PC-3 (cell line): ENCODE data around the gene OR6C65.

Experiments
- EZH2 ChIP-seq: fragments of 300-600 bp; sonication (generic); IDR thresholded peaks from one replicate; pipeline ENCODE4 v1.6.1; 2017; ENCODE audit warnings: antibody characterized with exemption, mild to moderate bottlenecking, low read length; ENCODE audit not compliant: unreplicated experiment
- EZH2phosphoT487 ChIP-seq: fragments of 300-600 bp; sonication (generic); IDR thresholded peaks from 2 replicates; pipeline ENCODE4 v1.6.1; 2018; ENCODE audit warnings: mild to moderate bottlenecking, antibody characterized with exemption, low read length, borderline replicate concordance
- TF ChIP-seq, protein P1 (sequence below): fragments of 300-600 bp; sonication (generic); conservative IDR thresholded peaks from 2 replicates; pipeline ENCODE4 v1.5.1; 2017; ENCODE audit warnings: antibody characterized with exemption, low read depth, mild to moderate bottlenecking, low read length

- TF ChIP-seq, protein P1, sequence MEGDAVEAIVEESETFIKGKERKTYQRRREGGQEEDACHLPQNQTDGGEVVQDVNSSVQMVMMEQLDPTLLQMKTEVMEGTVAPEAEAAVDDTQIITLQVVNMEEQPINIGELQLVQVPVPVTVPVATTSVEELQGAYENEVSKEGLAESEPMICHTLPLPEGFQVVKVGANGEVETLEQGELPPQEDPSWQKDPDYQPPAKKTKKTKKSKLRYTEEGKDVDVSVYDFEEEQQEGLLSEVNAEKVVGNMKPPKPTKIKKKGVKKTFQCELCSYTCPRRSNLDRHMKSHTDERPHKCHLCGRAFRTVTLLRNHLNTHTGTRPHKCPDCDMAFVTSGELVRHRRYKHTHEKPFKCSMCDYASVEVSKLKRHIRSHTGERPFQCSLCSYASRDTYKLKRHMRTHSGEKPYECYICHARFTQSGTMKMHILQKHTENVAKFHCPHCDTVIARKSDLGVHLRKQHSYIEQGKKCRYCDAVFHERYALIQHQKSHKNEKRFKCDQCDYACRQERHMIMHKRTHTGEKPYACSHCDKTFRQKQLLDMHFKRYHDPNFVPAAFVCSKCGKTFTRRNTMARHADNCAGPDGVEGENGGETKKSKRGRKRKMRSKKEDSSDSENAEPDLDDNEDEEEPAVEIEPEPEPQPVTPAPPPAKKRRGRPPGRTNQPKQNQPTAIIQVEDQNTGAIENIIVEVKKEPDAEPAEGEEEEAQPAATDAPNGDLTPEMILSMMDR: peak; percentile 33; the same call in 1 of the 2 replicates
- TF ChIP-seq EZH2 (no peak), EZH2phosphoT487 (no peak)
Observed at GRCh38 chr12:55446326-55446725, 46.0 kb downstream of the OR6C65 start.
